Measurements from ENCODE around the gene UBD. TPM values are rescaled to one million over a fixed set of nuclear protein-coding genes. Genes with fewer than 3 reads are reported as not detected.
A peak's percentile ranks its signal among the peaks of the same experiment; 100 is the strongest.

The UBD gene
- total RNA-seq, 5 donors from 2014 or later (not counting 1 experiment from before 2014, with no cell fraction given), result 0.32 TPM; not detected in 4

DNA sequence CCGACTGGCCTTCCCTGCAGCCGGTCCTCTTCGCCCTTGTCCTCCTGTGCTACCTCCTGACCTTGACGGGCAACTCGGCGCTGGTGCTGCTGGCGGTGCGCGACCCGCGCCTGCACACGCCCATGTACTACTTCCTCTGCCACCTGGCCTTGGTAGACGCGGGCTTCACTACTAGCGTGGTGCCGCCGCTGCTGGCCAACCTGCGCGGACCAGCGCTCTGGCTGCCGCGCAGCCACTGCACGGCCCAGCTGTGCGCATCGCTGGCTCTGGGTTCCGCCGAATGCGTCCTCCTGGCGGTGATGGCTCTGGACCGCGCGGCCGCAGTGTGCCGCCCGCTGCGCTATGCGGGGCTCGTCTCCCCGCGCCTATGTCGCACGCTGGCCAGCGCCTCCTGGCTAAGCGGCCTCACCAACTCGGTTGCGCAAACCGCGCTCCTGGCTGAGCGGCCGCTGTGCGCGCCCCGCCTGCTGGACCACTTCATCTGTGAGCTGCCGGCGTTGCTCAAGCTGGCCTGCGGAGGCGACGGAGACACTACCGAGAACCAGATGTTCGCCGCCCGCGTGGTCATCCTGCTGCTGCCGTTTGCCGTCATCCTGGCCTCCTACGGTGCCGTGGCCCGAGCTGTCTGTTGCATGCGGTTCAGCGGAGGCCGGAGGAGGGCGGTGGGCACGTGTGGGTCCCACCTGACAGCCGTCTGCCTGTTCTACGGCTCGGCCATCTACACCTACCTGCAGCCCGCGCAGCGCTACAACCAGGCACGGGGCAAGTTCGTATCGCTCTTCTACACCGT is 6.1 kb downstream of the UBD start:
- POLR2A ChIA-PET, result no interaction called here
- Histone ChIP-seq H3K27ac (ENCODE audit: low read length) (no peak overlapping the region), H3K9me3 (peaks cover 3% of the 10 kb centered on the region), H3K4me3 (ENCODE audit: control insufficient read depth in 1 of 2, extremely low read depth in 1 of 2, low read length in 1 of 2) (peak overlapping the region; percentile 25 to 74), H3K4me1 (ENCODE audit: control insufficient read depth in 1 of 2, extremely low read depth in 1 of 2, insufficient read depth in 2 of 2, low read length in 2 of 2) (peaks cover 6 to 14% of the 10 kb centered on the region in 2 experiments), H3K27me3 (replicated peaks in 1 of 2; ENCODE audit: control insufficient read depth in 2 of 2, extremely low read depth in 1 of 2, insufficient read depth in 2 of 2, low read length in 1 of 2) (peaks cover 21 to 36% of the 10 kb centered on the region in 2 experiments), H3K36me3 (ENCODE audit: control insufficient read depth in 2 of 2, extremely low read depth in 1 of 2, insufficient read depth in 1 of 2, low read length in 1 of 2) (no peaks in the 10 kb centered on the region)
- CTCF ChIA-PET, result interaction anchor here in 1 of 2 donors (1.0 kb wide), 1 partner anchor 99 kb away, joined by 3 read pairs; no protein-coding TSS in a partner anchor
- DNase-seq, result peak in 11 of 35 experiments; percentile 6 to 32 (median 15)
- WGBS (ENCODE audit: insufficient coverage), result 7% methylated on average over 76 of the region's 83 CpGs
- Mint-ChIP-seq H3K4me1 (peaks cover 13 to 15% (median 14%) of the 10 kb centered on the region in 3 donors), H3K36me3 (no peaks in the 10 kb centered on the region), H3K9me3 (no peaks in the 10 kb centered on the region), H3K27me3 (peaks cover 55 to 63% of the 10 kb centered on the region in 2 donors), H3K4me3 (peak overlapping the region; percentile 60 to 84 (median 74)), H3K27ac (peak overlapping the region; percentile 10 to 87)
- peak; percentile 63 to 85 (median 73) for ATAC-seq (replicated peaks in 1 of 4)

DNA sequence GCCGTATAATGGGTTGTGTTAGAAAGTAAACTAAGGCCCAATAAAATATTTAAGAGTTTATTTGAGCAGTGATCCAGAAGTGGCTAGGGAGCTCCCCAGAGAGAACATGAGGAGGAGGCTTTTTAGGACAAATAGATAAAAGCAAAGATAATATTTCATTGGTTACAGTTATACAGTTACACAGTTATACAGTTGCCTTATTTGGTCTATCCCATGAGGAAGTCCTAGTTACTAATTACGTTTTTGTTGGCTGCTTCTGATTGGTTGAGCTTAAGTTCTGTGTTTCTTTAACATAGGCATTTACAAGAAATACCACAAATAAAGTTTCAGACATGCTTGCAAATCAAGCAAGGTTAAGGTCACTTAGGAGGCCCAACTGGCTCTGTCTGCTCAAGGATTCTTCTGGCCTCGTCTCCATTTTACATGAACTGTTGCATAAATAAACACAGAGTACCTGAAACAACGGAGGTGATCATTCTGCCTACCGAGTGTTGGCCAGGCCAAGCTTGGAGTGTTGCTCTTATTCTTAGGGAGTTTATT is 7.0 kb downstream of the UBD start:
- peaks cover 6 to 14% of the 10 kb centered on the region in 2 experiments for H3K4me1 ChIP-seq (ENCODE audit: control insufficient read depth in 1 of 2, extremely low read depth in 1 of 2, insufficient read depth in 2 of 2, low read length in 2 of 2)
- 40% methylated on average over 1 of the region's 5 CpGs for WGBS (ENCODE audit: insufficient coverage)
- Mint-ChIP-seq H3K9me3 (no peaks in the 10 kb centered on the region), H3K27me3 (peaks cover 55 to 61% of the 10 kb centered on the region in 2 donors), H3K4me1 (peaks cover 13 to 15% (median 14%) of the 10 kb centered on the region in 3 donors), H3K4me3 (peak overlapping the region; percentile 60 to 84 (median 74)), H3K27ac (peak overlapping the region in 1 of 2 donors; percentile 87), H3K36me3 (no peaks in the 10 kb centered on the region)
- peaks cover 3% of the 10 kb centered on the region for H3K9me3 ChIP-seq
- H3K4me3 ChIP-seq (ENCODE audit: control insufficient read depth in 1 of 2, extremely low read depth in 1 of 2, low read length in 1 of 2), result peak overlapping the region; percentile 25 to 74
- no peaks in the 10 kb centered on the region for H3K36me3 ChIP-seq (ENCODE audit: control insufficient read depth in 2 of 2, extremely low read depth in 1 of 2, insufficient read depth in 1 of 2, low read length in 1 of 2)
- ATAC-seq (replicated peaks in 1 of 4) (peak; percentile 71 to 92 (median 80)), DNase-seq (peak in 9 of 35 experiments; percentile 1 to 74 (median 17))
- ChIA-PET POLR2A (no interaction called here), CTCF (interaction anchor here (0.8 to 1.0 kb wide), 2 partner anchors 100 to 101 kb away, joined by 3 to 4 read pairs; no protein-coding TSS in a partner anchor)
- peaks cover 21 to 33% of the 10 kb centered on the region in 2 experiments for H3K27me3 ChIP-seq (replicated peaks in 1 of 2; ENCODE audit: control insufficient read depth in 2 of 2, extremely low read depth in 1 of 2, insufficient read depth in 2 of 2, low read length in 1 of 2)
- H3K27ac ChIP-seq (ENCODE audit: low read length), result no peak overlapping the region

DNA sequence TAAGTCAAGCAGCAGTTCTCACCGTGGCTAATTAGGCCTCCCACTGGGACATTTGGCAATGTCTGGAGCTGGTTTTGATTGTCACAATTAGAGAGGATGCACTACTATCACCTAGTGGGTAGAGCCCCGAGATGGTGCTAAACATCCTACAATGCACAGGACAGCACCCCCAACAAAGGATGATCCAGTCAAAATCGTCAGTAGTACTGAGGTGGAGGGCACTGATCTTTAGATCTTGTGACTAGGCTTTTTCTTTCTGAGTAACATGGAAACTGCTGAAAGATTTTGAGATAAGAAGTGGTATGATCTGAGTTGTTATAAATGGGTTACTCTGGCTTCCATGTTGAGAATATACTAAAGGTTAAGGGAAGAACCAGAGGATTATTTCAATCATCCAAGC is 12.0 kb downstream of the UBD start:
- no peak overlapping the region for H3K27ac ChIP-seq (ENCODE audit: low read length)
- H3K4me1 ChIP-seq (ENCODE audit: control insufficient read depth in 1 of 2, extremely low read depth in 1 of 2, insufficient read depth in 2 of 2, low read length in 2 of 2), result no peaks in the 10 kb centered on the region
- ATAC-seq (replicated peaks in 1 of 4) (no peak), DNase-seq (no peak)
- Mint-ChIP-seq H3K4me3 (no peak overlapping the region), H3K36me3 (no peaks in the 10 kb centered on the region), H3K27me3 (peaks cover 37 to 48% of the 10 kb centered on the region in 2 donors), H3K27ac (no peak overlapping the region), H3K4me1 (peaks cover 0 to 2% (median under 1%) of the 10 kb centered on the region in 3 donors), H3K9me3 (no peaks in the 10 kb centered on the region)
- POLR2A ChIA-PET, result no interaction called here
- WGBS (ENCODE audit: insufficient coverage), result 67% methylated on average over 1 of the region's 3 CpGs
- H3K36me3 ChIP-seq (ENCODE audit: control insufficient read depth in 2 of 2, extremely low read depth in 1 of 2, insufficient read depth in 1 of 2, low read length in 1 of 2), result no peaks in the 10 kb centered on the region
- CTCF ChIA-PET, result interaction anchor here in 1 of 2 donors (1.2 kb wide), 1 partner anchor 8 kb away, joined by 3 read pairs; no protein-coding TSS in a partner anchor
- H3K9me3 ChIP-seq, result no peaks in the 10 kb centered on the region
- H3K27me3 ChIP-seq (replicated peaks in 1 of 2; ENCODE audit: control insufficient read depth in 2 of 2, extremely low read depth in 1 of 2, insufficient read depth in 2 of 2, low read length in 1 of 2), result peaks cover 0 to 7% of the 10 kb centered on the region in 2 experiments
- H3K4me3 ChIP-seq (ENCODE audit: control insufficient read depth in 1 of 2, extremely low read depth in 1 of 2, low read length in 1 of 2), result no peak overlapping the region

DNA sequence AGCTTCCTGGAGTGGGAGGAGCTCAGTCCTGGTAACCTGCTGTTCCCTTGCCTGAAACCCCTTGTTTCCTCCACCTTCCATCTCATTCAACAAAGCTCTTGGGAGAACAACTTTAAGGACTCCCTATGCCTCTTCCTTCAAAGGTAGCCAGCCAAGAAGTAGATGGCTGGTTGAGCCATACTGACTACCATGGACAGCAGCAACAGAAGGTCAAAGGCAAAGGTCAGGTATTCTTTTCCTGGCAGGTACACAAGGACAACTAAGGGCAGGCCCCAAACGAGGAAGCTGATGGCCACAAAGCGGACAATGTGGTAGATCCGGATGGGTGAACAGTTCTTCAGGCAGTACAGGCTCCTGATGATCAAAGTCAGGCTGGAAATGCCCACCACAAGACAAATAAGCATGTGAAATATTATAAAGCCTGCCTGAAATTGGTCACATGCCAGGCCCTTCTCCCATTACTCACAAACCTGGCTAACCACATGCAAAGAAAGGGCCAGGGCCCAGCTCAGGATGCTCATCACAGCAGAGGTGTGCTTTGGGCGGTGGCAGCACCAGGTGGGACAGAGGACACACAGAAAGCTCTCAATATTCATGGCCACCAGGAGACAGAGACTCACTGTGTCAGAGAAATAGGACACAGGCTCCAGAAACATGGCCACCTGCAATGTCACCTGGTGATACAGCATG is 21.7 kb downstream of the UBD start:
- no peaks in the 10 kb centered on the region for H3K36me3 Mint-ChIP-seq
- H3K27me3 Mint-ChIP-seq, result peaks cover 21 to 25% of the 10 kb centered on the region in 2 donors
- no peak overlapping the region for H3K27ac ChIP-seq (ENCODE audit: low read length)
- ChIA-PET CTCF (no interaction called here), POLR2A (no interaction called here)
- no peaks in the 10 kb centered on the region for H3K36me3 ChIP-seq (ENCODE audit: control insufficient read depth in 2 of 2, extremely low read depth in 1 of 2, insufficient read depth in 1 of 2, low read length in 1 of 2)
- no peak for ATAC-seq (replicated peaks in 1 of 4)
- H3K27ac Mint-ChIP-seq, result no peak overlapping the region
- H3K4me1 Mint-ChIP-seq, result no peaks in the 10 kb centered on the region
- 87% methylated on average over 3 of the region's 4 CpGs for WGBS (ENCODE audit: insufficient coverage)
- no peak for DNase-seq
- no peak overlapping the region for H3K4me3 Mint-ChIP-seq
- H3K9me3 Mint-ChIP-seq, result no peaks in the 10 kb centered on the region
- H3K4me1 ChIP-seq (ENCODE audit: control insufficient read depth in 1 of 2, extremely low read depth in 1 of 2, insufficient read depth in 2 of 2, low read length in 2 of 2), result no peaks in the 10 kb centered on the region
- H3K4me3 ChIP-seq (ENCODE audit: control insufficient read depth in 1 of 2, extremely low read depth in 1 of 2, low read length in 1 of 2), result no peak overlapping the region
- H3K27me3 ChIP-seq (replicated peaks in 1 of 2; ENCODE audit: control insufficient read depth in 2 of 2, extremely low read depth in 1 of 2, insufficient read depth in 2 of 2, low read length in 1 of 2), result peaks cover 0 to 22% of the 10 kb centered on the region in 2 experiments
- no peaks in the 10 kb centered on the region for H3K9me3 ChIP-seq

DNA sequence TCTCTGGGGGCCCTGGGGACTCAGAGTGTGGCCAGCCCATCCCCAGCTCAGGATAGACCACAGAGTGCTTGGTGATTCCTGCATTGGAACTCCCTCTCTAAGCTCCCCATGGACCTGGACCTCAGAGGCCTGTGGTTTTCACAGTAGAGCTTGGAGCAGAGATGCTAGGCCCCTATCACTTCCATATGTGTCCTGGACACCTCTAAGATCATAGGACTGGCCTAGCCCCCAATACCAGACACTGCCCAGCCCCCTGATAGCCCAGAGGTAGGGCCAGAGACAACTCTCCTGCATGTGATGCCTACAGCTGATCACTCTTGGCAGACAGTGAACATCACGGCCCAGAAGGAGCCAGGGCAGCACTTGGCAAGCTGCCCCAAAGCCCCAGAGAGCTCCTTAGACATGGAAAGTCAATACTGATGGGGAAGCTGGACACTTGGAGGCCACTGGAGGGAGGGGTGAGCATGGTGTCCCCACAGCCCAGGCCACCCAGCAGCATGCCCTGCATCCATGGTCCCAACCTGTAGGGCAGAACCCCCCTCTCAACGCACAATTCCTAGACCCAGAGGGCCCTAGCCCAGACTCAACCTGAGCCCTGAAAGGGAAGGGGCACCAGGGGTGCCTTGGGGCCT is 27.1 kb downstream of the UBD start:
- no peaks in the 10 kb centered on the region for H3K36me3 Mint-ChIP-seq
- H3K27me3 Mint-ChIP-seq, result peaks cover 6 to 11% of the 10 kb centered on the region in 2 donors
- H3K9me3 Mint-ChIP-seq, result no peaks in the 10 kb centered on the region
- ChIA-PET POLR2A (no interaction called here), CTCF (no interaction called here)
- DNase-seq (no peak), ATAC-seq (replicated peaks in 1 of 4) (no peak)
- Histone ChIP-seq H3K9me3 (no peaks in the 10 kb centered on the region), H3K4me3 (ENCODE audit: control insufficient read depth in 1 of 2, extremely low read depth in 1 of 2, low read length in 1 of 2) (no peak overlapping the region), H3K27ac (ENCODE audit: low read length) (no peak overlapping the region), H3K36me3 (ENCODE audit: control insufficient read depth in 2 of 2, extremely low read depth in 1 of 2, insufficient read depth in 1 of 2, low read length in 1 of 2) (no peaks in the 10 kb centered on the region), H3K27me3 (replicated peaks in 1 of 2; ENCODE audit: control insufficient read depth in 2 of 2, extremely low read depth in 1 of 2, insufficient read depth in 2 of 2, low read length in 1 of 2) (peaks cover 0 to 44% of the 10 kb centered on the region in 2 experiments), H3K4me1 (ENCODE audit: control insufficient read depth in 1 of 2, extremely low read depth in 1 of 2, insufficient read depth in 2 of 2, low read length in 2 of 2) (no peaks in the 10 kb centered on the region)
- WGBS (ENCODE audit: insufficient coverage), result 80% methylated on average over 2 of the region's 2 CpGs
- H3K4me3 Mint-ChIP-seq, result no peak overlapping the region
- H3K4me1 Mint-ChIP-seq, result no peaks in the 10 kb centered on the region
- H3K27ac Mint-ChIP-seq, result no peak overlapping the region

DNA sequence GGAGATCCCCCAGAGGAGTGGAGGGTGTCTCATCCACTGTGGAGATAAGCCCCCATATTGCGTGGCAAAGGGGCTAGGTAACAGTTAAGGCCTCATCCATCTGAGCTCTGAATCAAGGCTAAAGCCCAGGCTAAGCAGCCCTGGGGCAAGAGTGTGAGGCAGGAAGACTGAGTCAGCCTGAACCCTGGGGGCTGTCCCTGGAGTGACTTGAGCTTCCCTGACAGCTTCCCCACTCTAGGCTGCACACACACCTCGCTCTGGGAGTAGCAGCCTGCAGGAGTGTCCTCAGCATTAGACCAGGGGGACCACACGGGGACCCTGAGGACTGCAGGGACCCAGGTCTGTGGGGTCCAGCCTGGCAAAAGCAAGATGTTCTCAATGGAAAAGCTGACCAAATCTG is 27.9 kb downstream of the UBD start:
- Histone ChIP-seq H3K36me3 (ENCODE audit: control insufficient read depth in 2 of 2, extremely low read depth in 1 of 2, insufficient read depth in 1 of 2, low read length in 1 of 2) (no peaks in the 10 kb centered on the region), H3K9me3 (no peaks in the 10 kb centered on the region), H3K27ac (ENCODE audit: low read length) (no peak overlapping the region), H3K4me3 (ENCODE audit: control insufficient read depth in 1 of 2, extremely low read depth in 1 of 2, low read length in 1 of 2) (no peak overlapping the region), H3K4me1 (ENCODE audit: control insufficient read depth in 1 of 2, extremely low read depth in 1 of 2, insufficient read depth in 2 of 2, low read length in 2 of 2) (no peaks in the 10 kb centered on the region), H3K27me3 (replicated peaks in 1 of 2; ENCODE audit: control insufficient read depth in 2 of 2, extremely low read depth in 1 of 2, insufficient read depth in 2 of 2, low read length in 1 of 2) (peaks cover 0 to 45% of the 10 kb centered on the region in 2 experiments)
- H3K4me1 Mint-ChIP-seq, result no peaks in the 10 kb centered on the region
- ChIA-PET CTCF (no interaction called here), POLR2A (no interaction called here)
- no peaks in the 10 kb centered on the region for H3K36me3 Mint-ChIP-seq
- H3K4me3 Mint-ChIP-seq, result no peak overlapping the region
- no peaks in the 10 kb centered on the region for H3K9me3 Mint-ChIP-seq
- H3K27me3 Mint-ChIP-seq, result peaks cover 10 to 14% of the 10 kb centered on the region in 2 donors
- ATAC-seq (replicated peaks in 1 of 4) (no peak), DNase-seq (no peak)
- 44% methylated on average over 2 of the region's 3 CpGs for WGBS (ENCODE audit: insufficient coverage)
- no peak overlapping the region for H3K27ac Mint-ChIP-seq

Measured in T-cell (primary cell).